Renal cortex interstitium (tissue), 11 donors: ENCODE results near the gene CARMIL1. TPM values are rescaled to one million over a fixed set of nuclear protein-coding genes. Genes with fewer than 3 reads are reported as not detected.
"Not testable (repeated sequence)": the region's sequence is repeated elsewhere in the genome, so short reads cannot be mapped to it uniquely, and the experiment has no call there.

Experiments used
- DNase-seq, 11 donors: peaks; one replicate each; pipeline ENCODE4 v3.0.0-alpha.2; 2013; ENCODE audit warnings: low read depth in 9 of 11, low spot score in 4 of 11; ENCODE audit errors: extremely low read depth in 1 of 11
- polyA plus RNA-seq, 3 donors: library from polyadenylated mRNA; unstranded; fragments of 120-200 nt; gene quantifications; one replicate each; pipeline ENCODE4 v1.2.1, GENCODE V29; 2013; ENCODE audit not compliant: insufficient read length in 3 of 3

The CARMIL1 gene
- polyA plus RNA-seq, 3 donors: 87.1 to 120 (median 120) TPM

DNA sequence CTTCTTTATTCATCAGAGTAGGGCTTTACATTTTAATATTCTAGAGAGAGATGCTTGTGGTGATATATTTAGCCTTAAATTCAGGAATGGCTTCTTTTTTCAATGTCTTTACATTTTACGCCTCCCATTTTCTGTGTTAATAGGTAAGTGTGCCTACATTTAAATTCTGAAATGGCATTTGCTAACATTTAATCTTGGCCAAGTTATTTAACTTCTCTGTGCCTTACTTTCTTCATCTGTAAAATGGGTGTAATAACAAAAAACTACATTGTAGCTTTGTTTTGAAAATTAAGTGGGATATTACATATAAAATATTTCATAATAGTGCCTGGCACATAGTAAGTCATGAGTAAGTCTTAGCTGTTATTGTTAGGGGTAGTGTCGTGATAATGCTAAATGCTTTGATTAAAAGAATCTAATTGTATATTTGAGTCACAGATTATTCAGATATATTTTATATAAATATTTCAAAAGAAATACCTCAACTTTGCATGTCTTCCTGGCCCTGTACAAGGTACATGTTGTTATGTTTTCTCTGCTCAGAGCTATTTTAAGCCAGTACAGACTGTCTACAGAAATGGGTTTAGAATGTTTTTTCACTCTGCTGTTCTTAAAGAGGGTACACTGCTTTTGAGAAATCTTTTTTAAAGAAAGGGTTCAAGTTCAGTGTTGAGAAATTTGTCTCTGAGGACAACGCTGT lies 18.8 kb downstream of the CARMIL1 start:
- DNase-seq: no peak

DNA sequence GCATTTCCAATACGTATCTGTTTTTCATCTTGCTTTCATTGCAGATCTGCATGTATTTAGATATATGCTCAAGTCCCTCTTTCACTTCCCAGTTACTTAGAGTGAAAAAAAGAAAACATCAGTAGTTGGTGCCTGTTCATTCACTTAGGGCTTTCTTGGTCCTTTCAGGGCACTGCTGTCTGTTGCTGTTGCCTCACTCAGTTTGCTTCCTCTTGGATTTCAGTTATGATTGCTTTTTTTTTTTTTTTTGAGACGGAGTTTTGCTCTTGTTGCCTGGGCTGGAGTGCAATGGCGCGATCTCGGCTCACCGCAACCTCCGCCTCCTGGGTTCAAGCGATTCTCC lies 19.3 kb downstream of the CARMIL1 start:
- DNase-seq: not testable (repeated sequence)

DNA sequence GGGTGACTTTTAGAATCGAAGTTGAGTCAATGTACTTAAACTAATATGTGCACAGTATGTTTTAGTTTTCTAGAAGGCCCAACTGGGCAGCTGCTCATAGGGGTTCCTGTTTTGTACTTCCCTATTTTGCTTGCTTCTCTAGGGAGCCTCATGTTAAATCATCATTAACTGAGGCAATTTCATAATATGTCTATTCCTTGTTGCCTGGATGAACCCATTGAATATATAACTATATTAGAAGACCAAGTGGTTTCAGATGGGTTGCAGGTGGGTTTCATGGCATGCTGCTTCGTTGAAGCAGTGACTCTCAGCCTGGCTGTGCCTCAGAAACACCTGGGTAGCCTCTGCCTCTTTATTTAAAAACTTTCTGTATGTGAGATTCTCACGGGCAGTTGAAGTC lies 22.2 kb downstream of the CARMIL1 start:
- DNase-seq: no peak

DNA sequence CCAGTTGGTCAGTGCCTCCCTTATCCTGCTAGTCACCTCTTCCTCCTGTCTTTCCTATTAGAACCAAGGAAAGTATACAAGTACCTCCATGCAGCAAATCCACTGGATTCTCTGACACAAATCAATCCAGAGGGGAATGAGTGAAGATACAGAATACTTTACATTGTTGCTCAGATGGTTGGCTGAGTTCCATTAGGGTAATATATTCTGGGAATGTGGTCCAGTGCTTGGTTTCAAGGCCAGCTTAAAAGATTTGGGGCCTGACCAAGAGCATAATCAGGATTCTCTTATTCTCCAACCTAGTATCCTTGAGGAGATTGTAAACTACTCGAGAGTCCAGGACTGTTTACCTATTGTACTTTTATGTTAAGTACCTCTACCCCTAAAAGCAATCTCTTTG lies 23.0 kb downstream of the CARMIL1 start:
- no peak for DNase-seq

DNA sequence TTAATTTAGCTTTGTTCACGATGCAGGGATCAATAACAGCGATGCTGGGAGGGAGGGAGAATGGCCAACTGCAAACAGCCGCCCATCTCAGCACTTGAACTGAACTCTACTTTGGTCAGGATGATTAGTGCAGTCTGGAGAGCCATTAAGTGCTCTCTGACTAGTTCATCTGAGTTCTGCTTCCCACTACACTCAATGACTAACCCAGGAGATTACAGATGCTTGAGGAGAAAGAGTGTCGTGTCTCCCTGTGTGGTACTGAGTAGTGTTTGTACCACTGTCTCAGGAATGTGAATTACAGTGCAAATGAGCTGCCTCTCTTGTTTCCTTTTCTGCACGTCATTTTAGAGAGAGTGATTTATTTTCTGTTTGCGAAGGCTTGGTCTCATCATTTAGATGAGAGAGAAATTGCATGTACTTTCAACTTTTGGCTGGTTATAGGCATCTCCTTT lies 23.5 kb downstream of the CARMIL1 start:
- no peak for DNase-seq

DNA sequence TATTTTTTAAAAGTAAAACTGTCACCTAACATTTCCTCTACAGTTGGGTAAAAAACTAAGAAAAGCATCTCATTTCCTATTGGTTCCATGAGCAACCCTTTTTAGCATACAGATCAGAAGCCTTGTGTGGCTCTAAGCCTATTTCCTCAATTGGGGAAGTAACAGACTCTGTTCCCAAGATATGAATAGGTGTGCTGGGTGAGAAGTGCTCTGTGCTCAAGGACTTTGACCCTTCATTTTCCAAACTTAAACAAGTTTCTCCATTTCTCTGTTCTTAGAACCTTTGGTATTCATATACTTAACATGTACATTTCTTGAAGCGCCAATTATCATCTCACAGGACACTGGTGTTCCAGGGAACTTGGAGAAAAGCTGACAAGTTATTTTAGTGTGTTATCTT lies 24.1 kb downstream of the CARMIL1 start:
- no peak for DNase-seq

DNA sequence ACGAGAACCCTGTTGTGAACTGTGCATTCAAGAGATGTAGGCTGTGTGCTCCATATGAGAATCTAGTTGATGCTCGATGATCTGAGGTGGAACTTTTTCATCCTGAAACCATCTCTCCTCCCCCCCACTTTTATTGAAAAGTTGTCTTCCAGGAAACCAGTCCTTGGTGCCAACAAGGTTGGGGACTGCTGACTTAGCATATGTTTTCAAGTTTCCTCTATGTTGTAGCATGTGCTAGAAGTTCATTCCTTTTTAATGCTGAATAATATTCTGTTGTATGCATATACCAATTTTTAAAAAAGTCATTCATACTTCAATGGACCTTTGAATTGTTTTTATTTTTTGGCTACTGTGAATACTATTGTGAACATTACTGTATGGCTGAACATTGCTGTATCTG lies 27.2 kb downstream of the CARMIL1 start:
- no peak for DNase-seq

DNA sequence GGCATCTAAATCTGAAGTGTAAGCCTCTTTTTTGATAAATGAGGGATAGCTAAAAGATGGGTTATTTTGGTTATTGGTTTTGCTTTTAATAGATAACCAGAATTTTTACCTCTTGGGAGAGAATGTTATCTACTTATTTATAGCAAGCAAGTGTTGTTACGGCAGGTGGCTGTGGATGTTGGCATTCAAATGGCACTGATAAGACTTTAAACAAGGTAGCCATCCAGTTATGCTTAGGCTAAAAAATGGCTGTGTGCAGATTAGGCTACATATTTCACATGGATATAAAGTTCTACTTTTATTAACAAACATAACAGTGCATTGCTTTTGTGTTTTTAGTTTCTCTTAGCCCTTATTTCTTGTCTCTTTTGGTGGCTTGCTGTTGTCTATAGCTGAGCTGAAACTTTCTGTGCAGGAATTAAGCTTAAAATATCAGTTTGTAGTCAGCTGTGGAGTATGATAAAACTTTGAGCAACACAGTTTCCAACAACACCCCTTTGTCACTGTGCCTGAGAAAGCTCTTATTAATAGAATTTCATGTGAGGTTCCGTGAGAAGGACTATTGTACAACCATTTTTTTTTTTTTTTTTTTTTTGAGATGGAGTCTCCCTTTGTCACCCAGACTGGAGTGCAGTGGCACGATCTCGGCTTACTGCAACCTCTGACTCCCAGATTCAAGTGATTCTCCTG lies 28.8 kb downstream of the CARMIL1 start:
- DNase-seq: no peak

DNA sequence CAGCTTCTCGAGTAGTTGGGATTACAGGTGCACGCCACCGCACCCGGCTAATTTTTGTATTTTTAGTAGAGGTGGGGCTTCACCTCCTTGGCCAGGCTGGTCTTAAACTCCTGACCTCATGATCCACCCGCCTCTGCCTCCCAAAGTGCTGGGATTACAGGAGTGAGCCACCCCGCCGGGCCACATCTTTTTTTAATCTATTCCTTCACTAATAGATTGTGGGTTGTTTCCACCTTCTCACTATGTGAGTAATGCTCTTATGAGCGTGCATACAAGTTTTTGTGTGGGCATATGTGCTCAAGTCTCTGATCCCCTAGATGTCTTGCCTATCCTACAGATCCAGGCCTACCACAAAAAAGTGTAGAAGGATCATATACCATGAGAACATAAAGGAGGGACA lies 30.7 kb downstream of the CARMIL1 start:
- DNase-seq: no peak

DNA sequence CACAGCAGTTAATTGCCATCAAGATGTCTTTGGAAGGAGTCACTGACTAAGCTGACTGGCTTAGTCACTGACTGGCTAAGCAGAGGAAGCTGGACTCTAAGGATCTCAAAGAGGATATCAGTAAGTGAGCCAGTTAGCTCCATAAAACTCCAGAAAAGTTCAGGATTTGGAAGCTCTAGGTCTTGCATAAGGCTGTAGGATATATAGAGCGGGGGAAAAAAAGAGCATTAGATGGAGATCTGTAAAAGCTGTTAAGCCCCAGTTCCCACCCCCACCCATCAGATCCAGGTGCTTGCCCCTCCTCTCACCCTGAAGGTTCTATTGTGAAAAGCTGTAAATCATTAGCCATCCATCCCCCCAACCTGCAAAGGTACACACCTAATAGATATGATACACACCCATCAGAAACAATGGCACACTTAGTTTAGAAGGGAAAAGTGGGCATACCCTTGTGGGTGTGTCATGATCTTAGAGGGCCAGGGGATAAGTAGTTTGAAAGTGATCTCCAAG lies 32.2 kb downstream of the CARMIL1 start:
- DNase-seq: no peak

DNA sequence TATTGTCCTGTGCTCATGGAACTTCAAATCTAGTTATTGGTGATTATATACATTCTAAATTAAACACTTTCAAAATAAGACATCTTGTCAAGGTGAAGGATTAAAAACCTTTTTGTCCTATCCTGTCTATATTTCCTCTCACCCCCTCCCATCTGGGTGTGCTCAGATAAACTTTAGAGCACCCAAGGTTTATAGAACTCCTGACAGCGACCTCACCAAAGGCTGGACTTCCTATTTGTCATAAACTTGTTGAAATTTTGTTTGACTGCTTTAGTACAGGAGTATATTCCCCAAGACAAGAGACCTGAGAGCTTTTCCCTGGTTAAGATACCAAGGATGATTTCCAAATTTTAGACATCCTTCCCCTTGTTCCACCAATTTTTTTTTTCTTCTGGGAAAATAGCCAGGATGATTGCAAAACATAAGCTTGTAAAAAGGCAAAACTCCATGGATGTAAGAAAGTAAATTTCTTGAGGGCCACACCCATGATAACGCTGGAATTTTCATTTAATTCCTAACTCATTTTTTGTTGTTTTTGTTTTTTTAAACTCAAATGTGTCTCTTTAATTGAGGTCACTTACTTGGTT lies 33.0 kb downstream of the CARMIL1 start:
- DNase-seq: no peak

DNA sequence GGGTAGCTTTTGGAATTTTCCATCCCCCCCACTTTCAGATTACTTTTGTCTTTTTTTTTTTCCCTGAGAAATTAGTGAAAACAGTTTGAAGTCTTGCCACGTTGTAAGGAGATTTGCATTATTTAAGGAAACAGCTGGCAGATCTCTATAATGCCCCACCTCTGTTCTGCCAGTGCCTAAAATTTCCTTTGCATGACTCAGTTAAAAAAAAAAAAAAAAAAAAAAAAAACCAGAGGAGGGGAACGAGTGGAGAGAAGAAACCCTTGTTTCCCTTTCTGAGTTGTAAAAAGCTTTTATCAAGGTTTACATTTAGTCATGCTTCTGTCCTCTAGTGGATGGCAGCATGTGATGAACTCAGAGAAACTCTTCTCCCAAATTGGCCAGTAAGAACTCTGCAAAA lies 33.5 kb downstream of the CARMIL1 start:
- DNase-seq: no peak

DNA sequence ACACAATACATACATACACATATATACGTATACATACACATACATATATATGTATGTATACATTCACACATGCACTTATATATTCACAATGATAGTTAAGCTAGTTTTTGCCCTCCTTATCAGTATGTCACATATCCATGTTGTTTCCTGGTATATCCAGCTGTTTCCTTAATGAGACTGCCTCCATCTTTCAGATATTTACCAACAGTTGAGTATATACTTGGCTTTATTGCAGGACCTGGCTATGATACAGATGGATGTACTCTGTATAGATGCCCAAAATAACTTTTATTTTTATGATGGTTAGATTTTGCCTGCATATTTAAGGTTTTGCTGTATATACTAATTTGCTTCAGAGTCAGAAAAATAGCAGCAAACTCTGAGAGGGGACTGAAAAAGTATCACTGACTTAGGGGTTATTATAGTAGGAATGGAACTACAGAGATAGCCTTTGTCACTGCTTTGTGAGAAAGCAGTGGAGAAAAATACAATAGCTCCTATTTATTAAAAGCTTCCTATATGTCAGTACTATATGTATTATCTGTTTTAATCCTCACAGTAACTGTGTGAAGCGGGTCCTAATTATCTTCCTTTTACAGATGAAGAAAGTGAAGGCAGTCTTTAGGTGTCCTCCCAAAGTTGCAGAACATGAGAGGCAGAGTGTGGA lies 35.5 kb downstream of the CARMIL1 start:
- DNase-seq: no peak

DNA sequence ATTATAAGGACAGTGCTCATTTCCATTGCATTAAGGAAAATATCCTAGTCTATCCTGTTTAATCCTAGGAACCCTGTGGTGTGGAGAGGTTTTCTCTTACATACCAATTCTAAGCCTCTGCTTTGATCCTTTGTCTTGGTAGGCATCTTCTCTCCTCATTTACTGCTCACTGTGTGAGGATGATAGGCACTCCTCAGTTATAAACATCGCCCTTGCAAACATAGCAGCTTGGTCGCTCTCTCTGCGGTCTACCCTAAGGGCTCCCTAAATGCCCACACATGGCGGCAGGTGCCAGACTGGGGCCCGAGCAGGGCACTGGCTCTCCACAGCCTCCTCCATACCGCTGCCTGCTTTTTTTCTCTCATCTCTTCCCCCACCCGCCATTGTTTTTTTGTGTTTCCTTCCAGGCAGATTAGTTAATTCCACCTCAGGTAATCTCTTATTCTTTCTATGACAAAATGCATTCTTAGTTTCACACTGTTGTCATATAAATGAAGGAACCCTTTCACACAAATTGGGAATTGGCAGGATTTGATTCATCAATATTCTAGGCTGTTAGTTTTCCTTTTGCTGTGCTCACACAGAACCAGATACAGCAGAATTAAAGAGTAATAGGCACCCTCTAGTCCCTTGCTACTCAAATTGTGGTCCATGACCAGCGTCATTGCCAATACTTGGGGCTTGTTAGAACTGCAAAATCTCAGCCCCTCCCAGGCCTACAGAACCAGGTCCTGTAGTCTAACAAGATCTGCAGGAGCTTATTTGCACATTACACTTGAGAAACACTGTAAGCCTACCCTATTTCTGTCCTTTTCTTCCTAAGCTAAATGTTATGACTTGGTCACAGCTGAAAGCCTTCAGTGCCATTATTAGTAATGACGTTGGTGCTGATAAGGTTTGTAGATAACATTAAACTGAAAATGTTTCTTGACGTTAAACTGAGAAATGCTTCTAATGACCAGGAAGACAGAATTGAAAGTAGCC lies 36.3 kb downstream of the CARMIL1 start:
- no peak for DNase-seq

DNA sequence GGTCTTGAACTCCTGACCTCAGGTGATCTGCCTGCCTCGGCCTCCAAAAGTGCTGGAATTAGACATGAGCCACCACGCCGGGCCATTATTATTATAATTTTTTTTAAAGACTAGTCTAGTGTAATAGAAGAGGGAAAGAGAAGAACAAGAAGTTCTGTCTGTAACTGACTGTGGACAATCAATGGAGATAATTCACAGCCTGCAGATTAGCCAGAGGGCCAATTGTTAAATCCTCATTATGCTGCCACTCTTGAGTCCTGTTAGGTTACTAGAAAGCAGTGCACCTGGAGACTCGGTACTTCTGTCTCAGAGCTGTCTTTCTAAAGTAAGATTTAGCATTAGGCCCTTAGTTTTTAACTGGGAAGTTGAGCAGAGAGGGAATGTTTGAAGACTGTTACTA lies 37.5 kb downstream of the CARMIL1 start:
- DNase-seq: no peak

DNA sequence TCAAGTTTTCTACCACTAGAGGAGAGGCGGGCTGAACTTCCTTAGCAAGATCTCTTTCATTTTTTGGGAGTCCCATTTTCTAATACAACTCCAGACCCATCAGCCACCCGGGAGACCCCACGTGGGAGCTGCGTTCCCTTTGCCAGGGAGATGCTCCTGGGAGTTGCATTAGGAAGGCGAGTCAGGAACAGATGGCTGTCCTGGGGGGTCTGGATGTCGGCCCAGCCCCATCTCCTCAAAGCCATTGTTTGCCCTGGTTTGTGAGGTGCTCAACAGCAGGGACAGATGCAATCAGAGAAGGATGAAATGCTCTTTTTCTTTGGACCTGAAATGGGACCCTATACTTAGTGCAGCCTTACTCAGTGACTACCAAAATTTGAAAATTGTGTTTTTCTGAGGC lies 39.4 kb downstream of the CARMIL1 start:
- DNase-seq: no peak

DNA sequence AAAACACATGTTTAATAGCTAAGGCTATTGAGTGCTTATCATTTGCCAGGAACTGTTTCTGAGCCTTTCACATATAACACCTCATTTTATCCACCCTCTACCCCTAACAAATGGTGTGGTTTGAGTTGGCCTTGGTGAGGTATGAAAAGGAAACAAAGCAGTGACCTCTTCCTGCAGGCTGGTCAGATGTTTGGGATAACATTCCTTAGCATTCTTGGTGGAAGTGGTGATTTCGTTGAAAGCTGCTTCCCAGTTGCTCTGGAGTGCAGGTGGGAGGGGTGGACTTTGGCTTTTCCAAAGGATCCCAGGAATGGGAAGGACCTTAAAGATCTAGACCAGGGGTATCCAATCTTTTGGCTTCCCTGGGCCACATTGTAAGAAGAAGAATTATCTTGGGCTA lies 41.3 kb downstream of the CARMIL1 start:
- no peak for DNase-seq

DNA sequence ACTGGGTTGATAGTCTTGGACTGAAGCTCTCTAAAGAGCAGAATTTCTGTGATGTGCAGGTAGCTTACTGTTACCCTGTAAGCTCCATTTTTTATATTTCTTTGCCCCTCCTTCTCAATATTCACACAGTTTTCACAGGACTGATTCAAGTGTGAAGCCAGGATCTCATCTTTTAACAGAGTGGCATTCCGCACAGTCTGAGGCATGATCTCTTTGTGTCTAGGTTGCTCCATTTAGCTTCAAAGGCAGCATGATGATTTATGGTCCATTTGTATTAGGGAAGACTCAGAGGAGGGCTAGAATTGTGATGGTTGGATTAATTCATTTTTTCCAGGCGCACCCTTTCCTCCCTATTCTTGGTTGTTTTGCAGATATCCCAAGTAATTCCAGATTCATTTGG lies 43.5 kb downstream of the CARMIL1 start:
- DNase-seq: no peak
